ENCODE measurements around the gene ATP11C.

- TF ChIP-seq CTCF (IDR thresholded peaks at IDR 0.05; ENCODE audit: poor library complexity) (no peak), EZH2phosphoT487 (IDR thresholded peaks at IDR 0.05; ENCODE audit: low read depth, severe bottlenecking, unreplicated experiment) (no peak), EZH2 (IDR thresholded peaks at IDR 0.05; ENCODE audit: borderline replicate concordance) (no peak)
These were observed 36.4 kb upstream of the ATP11C start for GRCh38 chrX:139969286-139969685.

Data from hepatocyte (in vitro differentiated cells).